NCI-H146 treated with DMSO at 0.1 percent for 48 hours (cell line): ENCODE data around the gene ZFX.
A peak's percentile ranks its signal among the peaks of the same experiment; 100 is the strongest.
"Not testable (repeated sequence)": the region's sequence is repeated elsewhere in the genome, so short reads cannot be mapped to it uniquely, and the experiment has no call there.

Experiments used
- DNase-seq: peaks from one replicate; lab custom pipeline; 2025; ENCODE audit not compliant: unreplicated experiment; lab: John Stamatoyannopoulos, UW

Gene ZFX

DNA sequence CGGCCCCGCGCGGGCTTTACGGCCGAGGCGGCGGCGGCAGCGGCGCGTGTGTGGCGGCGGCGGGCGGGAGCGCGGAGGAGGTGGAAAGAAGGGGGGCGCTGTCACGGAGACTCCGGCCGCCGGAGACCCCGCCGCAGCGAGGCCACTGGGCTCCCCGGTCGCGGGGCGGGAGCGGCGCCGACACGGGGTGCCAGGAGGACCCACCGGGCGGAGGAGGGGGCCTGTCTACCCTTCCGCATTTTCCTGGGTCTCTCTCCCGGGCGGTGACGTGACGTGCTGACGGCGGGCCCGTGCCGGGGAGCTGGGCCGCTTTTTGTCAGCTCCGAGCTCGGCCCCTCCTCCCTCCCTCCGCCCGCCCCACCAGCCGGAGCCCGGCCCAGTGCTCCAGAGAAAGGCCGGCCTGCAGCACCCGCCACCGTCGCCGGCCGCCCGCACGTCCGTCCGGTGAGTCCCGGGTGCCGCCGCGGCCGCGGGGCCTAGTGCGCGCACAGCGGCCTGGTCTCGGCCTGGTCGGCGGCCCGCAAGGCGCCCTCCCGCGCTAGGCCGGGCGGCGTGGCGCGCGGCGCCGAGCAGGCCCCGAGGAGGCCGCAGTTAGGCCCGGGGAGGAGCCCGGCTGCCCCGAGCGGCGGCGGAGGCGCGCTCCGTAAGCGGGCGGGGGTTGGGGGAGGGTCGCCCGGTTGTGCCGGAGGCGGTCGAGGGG is at the start of gene ZFX:
Gene ZFX (plus strand): TSS at position 379 of the 700 bp plus-strand sequence. CDS start 23,014 bp downstream, outside the sequence.
- DNase-seq, result no peak

DNA sequence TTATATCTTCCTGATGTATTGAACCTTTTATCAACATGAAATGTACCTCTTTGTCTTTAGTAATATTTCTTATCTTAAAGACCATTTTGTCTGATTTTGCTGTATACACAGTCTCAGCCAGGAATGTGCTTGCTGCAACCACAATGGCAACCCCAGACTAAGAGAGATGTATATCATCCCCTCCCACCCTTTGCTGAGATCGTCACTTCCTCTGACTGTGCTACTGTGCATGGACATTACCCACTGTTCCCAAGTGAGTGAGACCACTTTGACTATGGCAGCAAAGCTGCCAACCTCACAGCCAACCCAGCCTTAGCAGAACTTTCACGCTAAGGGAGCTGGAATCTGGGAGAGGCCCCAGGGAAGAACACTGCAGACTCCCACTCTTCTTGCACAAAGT is 48.8 kb upstream of the ZFX start:
- DNase-seq, result no peak

DNA sequence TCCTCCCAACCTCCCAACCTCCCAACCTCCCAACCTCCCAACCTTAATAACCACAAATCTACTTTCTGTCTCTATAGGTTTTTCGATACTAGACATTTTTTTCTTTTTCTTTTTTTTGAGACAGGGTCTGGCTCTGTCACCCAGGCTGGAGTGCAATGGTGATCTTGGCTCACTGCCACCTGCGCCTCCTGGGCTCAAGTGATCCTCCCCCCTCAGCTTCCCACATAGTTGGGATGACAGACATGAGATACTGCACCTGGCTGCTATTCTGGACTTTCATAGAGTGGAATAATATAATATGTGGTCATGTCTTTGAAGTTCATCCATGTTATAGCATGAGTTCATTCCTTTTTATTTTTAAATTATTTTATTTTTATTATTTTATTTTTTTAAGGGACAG is 39.5 kb upstream of the ZFX start:
- no peak for DNase-seq

DNA sequence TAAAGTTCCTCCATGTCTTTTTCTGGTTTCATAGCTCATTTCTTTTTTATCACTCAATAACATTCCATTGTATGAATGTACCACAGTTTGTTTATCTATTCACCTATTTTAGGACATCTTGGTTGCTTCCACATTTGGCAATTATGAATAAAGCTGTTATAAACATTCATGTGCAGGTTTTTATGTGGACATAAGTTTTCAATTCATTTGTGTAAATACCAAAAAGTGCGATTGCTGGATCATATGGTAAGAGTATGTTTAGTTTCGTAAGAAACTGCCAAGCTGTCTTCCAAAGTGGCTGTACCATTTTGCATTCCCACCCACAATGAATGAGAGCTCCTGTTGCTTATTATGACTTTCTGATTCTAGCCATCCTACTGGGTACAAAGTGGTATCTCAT is 36.3 kb upstream of the ZFX start:
- DNase-seq, result no peak

DNA sequence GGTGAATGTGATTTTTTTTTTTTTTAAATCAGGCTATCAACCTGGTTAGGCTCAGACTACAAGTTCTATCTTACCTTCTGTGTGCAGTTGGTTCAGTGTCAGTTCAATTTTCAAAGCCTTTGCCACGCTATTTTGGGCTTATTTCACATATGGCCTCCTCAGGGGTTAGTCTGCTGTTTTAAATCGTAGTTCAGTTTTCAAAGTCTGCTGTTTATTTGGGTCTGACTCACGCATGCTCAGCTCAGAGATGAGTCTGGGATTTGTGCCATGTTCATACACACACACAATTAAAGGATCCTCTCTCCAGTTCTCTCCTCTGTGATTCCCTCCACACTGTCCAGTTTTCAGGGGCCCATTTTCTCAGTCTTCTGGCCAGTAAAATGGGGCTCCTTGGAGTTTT is 32.3 kb upstream of the ZFX start:
- DNase-seq, result no peak

DNA sequence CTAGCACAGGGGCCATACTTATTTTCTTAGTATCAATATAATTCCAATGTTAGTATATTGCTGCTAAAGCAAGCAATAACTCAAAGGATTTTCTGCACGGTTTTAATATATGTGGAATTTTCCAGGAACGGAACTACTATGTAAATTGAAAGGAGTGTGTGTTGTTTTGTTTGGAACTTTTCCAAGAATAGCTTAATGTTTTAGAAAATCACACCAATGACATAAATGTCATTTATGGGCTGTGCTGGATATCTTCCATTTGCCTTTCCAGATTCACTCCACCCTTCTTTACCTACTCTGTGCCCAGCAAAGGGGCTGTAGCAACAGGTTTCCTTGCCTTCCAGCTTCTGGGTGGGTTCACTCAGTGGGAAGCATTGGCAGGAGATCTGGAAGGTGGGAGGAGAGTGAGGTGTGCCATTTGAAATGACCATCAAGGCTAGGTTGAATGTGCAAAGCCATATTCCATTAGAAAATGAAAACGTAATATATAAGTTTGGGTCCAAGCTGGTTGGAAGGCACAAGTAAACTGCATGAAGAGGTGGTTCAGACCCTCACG is 25.2 kb upstream of the ZFX start:
- no peak for DNase-seq

DNA sequence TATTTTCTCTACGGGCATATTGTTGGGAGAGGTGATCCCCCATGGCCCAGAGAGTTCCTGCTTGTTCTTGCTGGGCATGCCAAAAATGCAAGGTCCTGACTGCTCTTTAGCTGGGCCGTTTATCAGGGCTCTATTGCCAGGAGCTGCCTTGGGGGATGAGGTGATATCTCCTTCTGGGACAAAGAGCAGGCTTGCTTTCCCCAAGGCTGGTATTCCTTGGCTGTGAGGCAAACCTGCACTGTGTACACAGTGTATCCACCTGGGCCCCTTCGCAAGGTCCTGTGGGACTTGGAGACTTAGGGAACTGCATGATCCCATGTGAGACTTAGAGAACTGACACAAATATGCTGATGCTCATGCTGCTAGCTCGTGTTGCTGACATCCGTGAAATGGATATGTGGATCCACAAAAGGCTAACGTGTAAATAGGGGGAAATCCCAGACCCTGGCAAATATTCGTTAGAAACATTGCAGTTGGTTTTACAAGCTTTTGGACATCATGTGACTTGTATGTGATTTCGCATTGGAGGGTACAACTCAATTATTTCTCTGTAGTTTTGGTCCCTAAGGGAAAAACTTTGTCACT is 24.4 kb upstream of the ZFX start:
- DNase-seq, result no peak

DNA sequence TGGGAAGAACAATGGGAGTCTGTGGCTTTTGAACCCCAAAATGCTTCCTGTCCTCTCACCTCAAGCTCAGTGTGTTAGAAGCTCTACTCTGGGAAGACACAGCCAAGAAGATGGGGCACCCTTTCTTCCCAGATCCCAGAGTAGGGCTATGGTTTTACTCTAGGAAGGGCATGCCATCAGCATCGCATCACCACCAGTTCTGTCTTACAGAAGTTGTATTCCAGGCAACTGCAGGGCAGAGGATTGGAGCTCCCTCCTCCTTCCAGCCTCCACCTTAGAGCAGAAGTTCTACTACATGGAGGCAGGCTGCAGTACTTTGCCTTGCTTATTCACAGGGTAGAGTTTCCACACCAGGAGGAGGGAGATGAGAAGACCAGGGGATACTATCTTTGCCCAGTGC is 18.1 kb upstream of the ZFX start:
- no peak for DNase-seq

DNA sequence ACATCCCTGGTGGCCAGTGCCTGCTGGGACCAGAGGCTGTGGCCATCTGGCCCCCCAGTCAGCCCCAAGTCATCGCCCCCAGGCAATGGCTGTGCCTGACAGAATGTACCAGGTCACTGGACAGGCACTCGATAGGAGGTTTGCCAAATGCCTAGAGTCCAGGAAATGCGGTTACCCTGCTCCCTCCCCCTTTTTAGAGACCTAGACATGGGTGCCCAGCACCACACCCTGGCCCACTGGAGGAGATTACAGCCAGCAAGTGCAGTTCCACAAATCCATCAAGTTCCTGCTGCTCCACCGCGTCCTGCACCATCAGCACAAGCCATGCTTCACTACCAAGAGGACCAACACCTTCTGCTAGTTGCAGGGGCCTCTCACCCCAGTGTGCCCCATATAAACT is 16.2 kb upstream of the ZFX start:
- no peak for DNase-seq

DNA sequence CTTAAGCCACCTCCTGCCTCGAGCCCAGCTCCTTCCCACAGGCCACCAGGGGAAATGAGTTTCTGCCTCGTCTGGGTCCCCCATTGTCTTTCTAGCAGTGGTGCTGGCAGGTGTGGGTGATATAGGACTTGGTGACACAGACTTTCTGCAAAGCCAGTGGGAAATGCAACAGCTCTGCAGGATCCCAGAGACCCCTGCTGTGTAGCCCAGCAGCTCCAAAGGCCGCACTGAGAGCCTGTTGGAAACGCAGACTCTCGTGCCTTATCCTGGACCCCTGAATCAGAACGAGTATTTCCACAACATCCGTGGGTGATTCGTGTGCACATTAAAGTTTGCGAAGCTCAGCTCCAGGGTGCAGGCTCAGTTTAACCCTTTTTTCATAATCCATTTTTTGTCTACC is 13.8 kb upstream of the ZFX start:
- DNase-seq, result not testable (repeated sequence)

DNA sequence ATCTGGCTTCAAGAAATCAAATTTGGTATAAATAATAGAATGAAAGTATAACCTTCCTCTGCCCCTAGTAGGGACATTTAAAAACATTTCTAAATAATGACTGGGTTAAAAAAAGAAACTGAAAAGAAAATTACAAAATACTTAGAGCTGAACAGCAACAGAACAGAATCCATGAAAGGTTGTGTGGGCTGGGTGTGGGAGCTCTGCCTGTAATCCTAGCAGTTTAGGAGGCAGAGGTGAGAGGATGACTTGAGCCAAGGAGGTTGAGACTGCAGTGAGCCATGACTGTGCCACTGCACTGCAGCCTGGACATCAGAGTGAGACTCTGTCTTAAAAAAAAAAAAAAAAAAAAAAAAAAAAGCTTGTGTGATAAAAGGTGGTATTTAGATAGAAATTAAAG is 12.3 kb upstream of the ZFX start:
- DNase-seq, result no peak

DNA sequence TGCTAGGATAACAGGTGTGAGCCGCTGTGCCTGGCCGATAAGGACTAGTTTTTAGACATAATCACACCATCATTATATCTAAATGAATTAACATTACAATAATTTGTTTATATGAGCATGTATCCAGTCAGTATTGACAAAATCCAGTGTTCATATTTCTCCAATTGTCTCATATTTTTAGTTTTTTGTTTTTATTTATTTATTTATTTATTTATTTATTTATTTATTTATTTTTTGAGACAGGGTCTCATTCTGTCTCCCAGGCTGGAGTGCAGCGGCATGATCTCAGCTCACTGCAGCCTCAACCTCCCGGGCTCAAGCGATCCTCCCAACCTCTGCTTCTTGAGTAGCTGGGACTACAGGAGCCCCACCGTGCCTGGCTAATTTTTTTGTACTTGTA is 5.5 kb upstream of the ZFX start:
- DNase-seq, result not testable (repeated sequence)

DNA sequence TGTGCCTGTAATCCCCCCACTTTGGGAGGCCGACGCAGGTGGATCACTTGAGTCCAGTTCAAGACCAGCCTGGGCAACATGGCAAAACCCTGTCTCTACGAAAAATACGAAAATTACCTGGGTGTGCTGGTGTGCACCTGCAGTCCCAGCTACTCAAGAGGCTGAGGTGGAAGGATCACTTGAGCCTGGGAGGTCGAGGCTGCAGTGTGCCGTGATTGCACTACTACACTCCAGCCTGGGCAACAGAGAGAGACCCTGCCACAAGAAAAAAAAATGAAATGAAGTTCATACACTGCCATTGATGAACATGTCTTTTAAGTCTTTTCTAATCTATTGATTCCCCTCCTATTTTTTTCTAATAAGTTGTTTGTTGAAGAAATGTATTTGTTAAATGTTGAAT is 5.0 kb upstream of the ZFX start:
- no peak for DNase-seq

DNA sequence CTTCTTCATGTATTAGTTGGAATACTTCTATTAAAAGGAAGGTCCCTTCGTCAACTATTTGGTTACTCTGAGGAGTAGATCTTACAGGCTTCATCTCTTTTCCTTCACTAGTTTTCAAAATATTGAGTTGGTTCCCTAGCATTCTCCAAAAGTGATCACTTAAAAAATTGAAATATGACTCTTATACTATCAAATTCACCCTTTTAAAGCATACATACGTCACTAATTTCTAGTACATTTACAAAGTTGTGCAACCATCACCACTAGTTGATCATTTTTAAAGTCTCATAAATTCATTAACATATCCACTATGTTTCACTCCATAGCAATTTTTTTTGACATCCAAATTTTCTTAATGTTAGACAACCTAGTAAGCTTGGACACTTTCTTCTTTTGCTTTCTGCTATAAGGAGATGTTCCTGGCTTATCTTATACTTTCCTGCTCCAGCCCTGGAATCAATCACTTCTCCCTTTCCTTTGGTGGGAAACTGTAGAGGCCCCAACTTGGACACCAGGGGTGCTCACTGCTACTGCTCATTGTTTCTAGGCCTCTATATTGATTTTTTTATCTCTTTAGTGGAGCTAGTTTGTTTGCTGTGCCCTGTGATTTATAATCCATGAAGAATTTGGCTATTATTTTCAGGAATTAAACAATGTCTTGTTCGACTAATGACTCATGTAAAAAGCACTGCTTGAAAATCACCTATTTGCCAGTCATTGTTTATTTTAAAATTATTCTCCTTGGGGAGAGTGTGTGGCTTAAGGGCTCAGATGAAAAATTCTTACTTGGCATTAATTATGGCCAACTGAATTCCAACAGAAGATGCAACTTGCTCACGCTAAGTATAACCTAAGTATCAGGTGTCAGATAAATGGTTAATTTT is 4.0 kb upstream of the ZFX start:
- peak; percentile 84 for DNase-seq

DNA sequence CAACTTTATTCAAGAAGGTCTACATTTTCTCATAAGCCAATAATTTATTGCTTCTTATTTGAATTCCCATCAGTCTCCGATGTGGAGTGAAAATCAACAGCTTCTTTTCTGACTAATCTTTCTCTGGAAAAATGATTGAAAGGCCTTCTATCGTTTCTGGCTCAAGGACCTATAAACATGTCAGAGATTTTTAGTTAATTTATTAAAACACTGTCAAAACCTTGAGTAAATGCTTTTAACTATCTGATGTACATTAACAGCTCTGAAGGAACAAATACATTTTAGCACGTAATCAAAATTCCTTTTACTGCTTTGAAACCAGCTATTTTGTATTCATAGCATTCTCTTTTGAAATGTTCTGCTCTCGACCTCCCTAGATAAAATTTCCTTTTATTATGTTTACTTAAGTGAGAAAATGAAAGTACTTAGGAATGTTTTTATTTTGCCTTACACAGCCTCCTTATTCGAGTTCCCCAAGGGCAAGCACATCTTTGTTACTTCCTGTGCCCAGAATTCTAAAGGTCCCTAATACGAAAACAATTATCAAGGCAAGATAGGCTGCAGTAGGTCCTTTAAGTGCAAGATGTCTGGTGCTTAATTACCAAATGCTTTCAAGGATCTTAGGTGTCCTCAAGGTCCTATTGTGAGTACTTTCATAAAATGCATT is 3.1 kb upstream of the ZFX start:
- no peak for DNase-seq

DNA sequence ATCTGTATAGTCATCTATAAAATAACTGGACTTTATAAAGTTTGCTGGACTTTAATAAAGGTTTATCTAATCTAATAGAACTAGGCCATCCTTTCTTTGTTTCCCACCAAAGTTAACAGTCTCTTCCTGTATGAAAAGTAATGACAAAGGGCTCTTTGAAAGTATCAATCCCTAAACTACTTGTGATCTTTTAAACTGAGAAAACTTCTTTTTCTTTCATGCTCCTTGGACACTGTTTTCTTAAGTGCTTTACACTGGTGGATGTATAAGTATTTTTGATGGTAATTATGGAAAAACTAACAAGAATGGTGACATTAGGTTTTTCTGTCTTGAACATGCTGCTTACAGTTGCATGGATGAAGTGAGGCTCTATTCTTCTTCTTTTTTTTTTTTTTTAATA is 2.4 kb upstream of the ZFX start:
- no peak for DNase-seq

DNA sequence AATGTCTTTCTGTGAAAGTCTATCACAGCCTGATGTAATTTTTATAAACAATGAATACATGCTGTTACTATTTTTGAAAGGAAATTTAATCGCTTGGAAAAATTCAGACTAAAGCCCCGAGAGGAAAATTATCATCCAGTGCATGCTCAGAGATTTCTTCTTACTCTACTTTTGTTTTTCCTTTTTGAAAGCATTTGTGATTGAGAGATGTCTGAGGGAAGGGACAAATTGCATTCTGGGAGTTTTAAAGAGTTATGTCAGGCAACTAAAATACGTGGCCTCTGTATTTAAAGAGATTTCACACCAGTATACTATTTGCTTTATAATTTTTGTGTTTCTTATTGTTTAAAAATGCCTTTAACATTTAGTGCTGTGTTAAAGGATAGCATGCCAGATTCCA is 1.4 kb upstream of the ZFX start:
- no peak for DNase-seq

DNA sequence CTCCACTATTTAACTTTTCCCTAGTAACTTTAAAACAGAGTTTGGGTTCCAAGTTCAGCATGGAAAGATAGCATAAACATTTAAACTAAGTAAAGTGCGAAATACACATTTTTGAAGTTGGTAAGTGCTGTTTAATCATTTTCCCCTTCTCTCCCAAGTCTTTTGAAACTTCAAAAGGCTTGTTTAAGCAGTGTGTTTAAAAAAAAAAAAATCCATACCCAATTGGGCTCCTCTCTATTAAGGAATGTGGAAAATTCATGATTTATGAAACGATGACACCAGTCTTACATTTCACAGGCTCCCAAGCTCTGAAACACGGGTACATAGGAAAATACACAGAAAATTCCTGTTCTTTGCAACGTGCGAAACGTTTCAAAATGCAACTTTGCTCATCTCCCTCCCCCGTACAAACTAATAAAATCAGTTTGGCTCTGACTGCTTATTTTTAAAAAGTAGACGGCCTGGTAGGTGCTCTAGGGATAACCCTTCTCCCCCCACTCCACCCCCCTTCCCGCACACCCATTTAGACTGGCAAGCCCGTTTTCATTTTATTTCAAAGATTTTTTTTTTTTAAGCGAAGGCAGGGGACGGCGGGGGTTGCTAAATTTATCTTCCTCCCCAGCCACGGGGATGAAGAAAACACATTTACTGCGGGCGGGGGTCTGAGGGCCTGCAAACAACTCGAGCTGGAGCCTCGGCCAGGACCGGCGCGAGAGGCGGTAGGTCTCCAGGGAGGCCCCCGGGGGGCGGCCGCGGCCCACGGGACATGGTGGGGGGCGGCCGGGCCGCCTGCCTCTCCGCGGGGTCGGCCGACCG is 786 bp upstream of the ZFX start:
- no peak for DNase-seq

DNA sequence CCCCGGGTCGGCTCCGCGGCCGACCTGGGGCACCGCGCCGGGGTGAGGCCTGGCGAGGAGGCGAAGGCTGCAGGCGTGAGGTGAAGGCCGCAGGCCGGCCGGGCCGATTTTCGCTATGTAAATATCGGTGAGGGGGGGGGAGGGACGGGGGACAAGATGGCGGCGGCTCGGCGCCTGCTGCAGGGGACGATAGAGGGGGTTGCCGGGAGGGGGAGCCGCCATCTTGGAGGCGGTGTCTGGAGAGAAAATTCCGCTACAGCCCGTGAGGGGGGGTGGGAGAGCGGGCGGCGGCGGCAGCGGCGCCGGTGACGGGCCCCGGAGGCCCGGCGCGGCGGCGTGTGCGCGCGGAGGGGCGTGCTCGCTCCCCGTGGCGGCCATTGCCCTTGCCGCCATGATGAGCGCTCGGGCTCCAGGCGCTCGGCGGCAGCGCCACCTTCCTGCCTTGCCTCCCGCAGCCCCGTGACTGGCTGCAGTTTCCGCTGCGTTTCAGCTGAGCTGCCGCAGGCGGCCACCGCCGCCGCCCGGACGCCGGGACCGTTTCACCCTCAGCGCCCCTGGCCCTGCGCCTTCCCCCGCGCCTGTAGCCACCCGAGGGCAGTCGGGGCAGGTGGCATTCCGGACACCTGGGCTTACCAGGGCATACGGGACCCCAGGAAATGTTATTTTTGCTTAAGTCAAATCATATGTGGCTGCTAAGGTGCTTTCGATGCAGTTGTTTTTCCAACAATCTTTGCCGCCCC is 692 bp downstream of the ZFX start:
- DNase-seq, result peak; percentile 61

DNA sequence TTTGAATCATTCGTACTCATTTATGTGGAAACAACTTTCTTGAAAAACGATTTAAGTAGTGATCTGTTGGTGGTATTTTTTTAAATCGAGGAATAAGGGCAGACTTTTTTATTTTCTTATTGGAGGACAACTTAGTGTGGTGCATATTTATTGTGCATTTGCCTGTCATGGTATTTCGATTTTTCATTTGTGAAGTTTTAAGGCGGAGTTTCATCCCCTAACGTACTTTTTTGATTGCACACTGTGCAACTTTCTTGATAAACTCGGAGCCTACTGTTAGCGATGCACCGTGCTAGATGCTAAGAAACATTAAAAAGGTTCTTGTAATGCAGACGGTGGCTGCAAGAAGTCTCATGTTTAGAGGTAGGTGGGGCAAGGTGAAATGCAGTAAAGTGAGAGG is 1.4 kb downstream of the ZFX start:
- DNase-seq, result no peak
